HG02870 (cell line): ENCODE results near the gene SUGT1.
A peak's percentile ranks its signal among the peaks of the same experiment; 100 is the strongest.
"Not testable (repeated sequence)": the region's sequence is repeated elsewhere in the genome, so short reads cannot be mapped to it uniquely, and the experiment has no call there.

ENCODE experiments used
- ATAC-seq: cut with Tn5 transposase; IDR thresholded peaks from one replicate; pipeline ENCODE4 v1.9.1; 2021; ENCODE audit warnings: mild to moderate bottlenecking, moderate library complexity; ENCODE audit not compliant: unreplicated experiment

SUGT1 gene

GRCh38 chr13:52652196-52652979, at the start of gene SUGT1:
TSS of gene SUGT1 (plus strand) at chr13:52652836. CDS start at chr13:52652921, 85 bp downstream.
- ATAC-seq, result peak; percentile 92

- not testable (repeated sequence) for ATAC-seq
These were observed 49.3 kb upstream of the SUGT1 start for GRCh38 chr13:52603316-52603715.

- not testable (repeated sequence) for ATAC-seq
These were observed 46.5 kb upstream of the SUGT1 start for GRCh38 chr13:52606126-52606525.

GRCh38 chr13:52606795-52607194, 45.8 kb upstream of the SUGT1 start:
- ATAC-seq, result not testable (repeated sequence)

GRCh38 chr13:52608184-52608583, 44.5 kb upstream of the SUGT1 start:
- ATAC-seq, result not testable (repeated sequence)

GRCh38 chr13:52609013-52609606, 43.5 kb upstream of the SUGT1 start:
- peak; percentile 60 for ATAC-seq

GRCh38 chr13:52610158-52610557, 42.5 kb upstream of the SUGT1 start:
- not testable (repeated sequence) for ATAC-seq

GRCh38 chr13:52615134-52615801, 37.4 kb upstream of the SUGT1 start:
- no peak for ATAC-seq

GRCh38 chr13:52615812-52616211, 36.8 kb upstream of the SUGT1 start:
- ATAC-seq, result no peak

- peak; percentile 94 for ATAC-seq
These were observed 35.3 kb upstream of the SUGT1 start for GRCh38 chr13:52617070-52618060.

GRCh38 chr13:52631083-52631690, 21.4 kb upstream of the SUGT1 start:
- ATAC-seq, result not testable (repeated sequence)

GRCh38 chr13:52638666-52639328, 13.8 kb upstream of the SUGT1 start:
- ATAC-seq, result no peak

GRCh38 chr13:52642131-52642530, 10.5 kb upstream of the SUGT1 start, which contains the start of gene HNRNPA1L2:
TSS of gene HNRNPA1L2 (plus strand) at chr13:52642431. CDS start at chr13:52642493, 62 bp downstream.
- no peak for ATAC-seq

- ATAC-seq, result no peak
These were observed 8.5 kb upstream of the SUGT1 start for GRCh38 chr13:52644108-52644507.

- no peak for ATAC-seq
These were observed 5.7 kb upstream of the SUGT1 start for GRCh38 chr13:52646967-52647366.

- no peak for ATAC-seq
These were observed 1.9 kb upstream of the SUGT1 start for GRCh38 chr13:52650731-52651130.

- ATAC-seq, result no peak
These were observed 790 bp upstream of the SUGT1 start for GRCh38 chr13:52651897-52652195.

- ATAC-seq, result peak; percentile 30
These were observed 306 bp downstream of the SUGT1 start for GRCh38 chr13:52652980-52653303.

GRCh38 chr13:52659340-52659739, 6.7 kb downstream of the SUGT1 start:
- ATAC-seq, result no peak

GRCh38 chr13:52664272-52664671, 11.6 kb downstream of the SUGT1 start:
- ATAC-seq, result no peak
